Adrenal gland (tissue), 12 donors: Measurements from ENCODE around the gene APBA2. TPM values are rescaled to one million over a fixed set of nuclear protein-coding genes. Genes with fewer than 3 reads are reported as not detected.

Source experiments
- DNase-seq, 7 donors: peaks; one replicate each; pipeline ENCODE4 v3.0.0-alpha.2; 2019 to 2020
- H3K27ac ChIP-seq, 5 donors: fragments of 200-600 bp; sonication (generic) in 4 of 5; 1 replicate in 3 of 5; 2 replicates in 2 of 5; pipeline versions ENCODE4 v1.5.1 to v1.8.0; 2016 to 2020; ENCODE audit warnings: mild to moderate bottlenecking in 1 of 5
- H3K27me3 ChIP-seq: fragments of 200-600 bp; 2 replicates; pipeline ENCODE4 v1.8.0; 2021
- H3K36me3 ChIP-seq, 2 donors: fragments of 200-600 bp; replicated peaks in 1 of 2; 1 replicate in 1 of 2; 2 replicates in 1 of 2; pipeline versions ENCODE4 v1.5.1 to v1.8.0; 2018 to 2022
- H3K4me1 ChIP-seq, 2 donors: fragments of 200-600 bp; replicated peaks in 1 of 2; 1 replicate in 1 of 2; 2 replicates in 1 of 2; pipeline versions ENCODE4 v1.5.1 to v1.8.0; 2018 to 2021
- H3K4me3 ChIP-seq, 4 donors: fragments of 200-600 bp; sonication (generic) in 3 of 4; one replicate each; pipeline ENCODE4 v1.5.1; 2016 to 2018
- H3K9me3 ChIP-seq, 3 donors: fragments of 200-600 bp; sonication (generic) in 1 of 3; replicated peaks in 1 of 3; 1 replicate in 2 of 3; 2 replicates in 1 of 3; pipeline versions ENCODE4 v1.5.1 to v1.8.0; 2016 to 2021
- POLR2A ChIP-seq, 2 donors: fragments of 450-650 bp; IDR thresholded peaks; one replicate each; pipeline ENCODE4 v1.6.1; 2017; ENCODE audit warnings: antibody characterized with exemption in 2 of 2, mild to moderate bottlenecking in 2 of 2, moderate library complexity in 1 of 2
- WGBS, 4 donors: extraction: QIAGEN DNeasy Blood & Tissue Kit in 2 of 4; methylation state at CpG; one replicate each; pipeline versions ENCODE4 v1.1.5 to v1.1.7; 2013 to 2017; 5-methylcytosine and 5-hydroxymethylcytosine counted together
- intact Hi-C, 2 donors: fragments of 100-400 bp; cut with DNase I; formaldehyde crosslinking; loops; one replicate each; pipeline versions ENCODE4 v1.14.1 to v1.15.0; 2022 to 2023
- polyA plus RNA-seq, 3 donors: library from polyadenylated mRNA; stranded (reverse); fragments of 200-250 nt in 2 of 3; fragments of 350-450 nt in 1 of 3; fragmentation: Illumina TruSeq in 1 of 3; extraction: RNeasy Lipid Tissue Mini Kit (QIAGEN cat#74804) in 1 of 3; gene quantifications; one replicate each; pipeline ENCODE4 v1.2.3, GENCODE V29; 2013 to 2014
- total RNA-seq, 9 donors: library from RNA; depleted of rRNA in 4 of 9; stranded (reverse); fragments of >200 nt in 4 of 9; fragments of 120-200 nt in 1 of 9; fragmentation: NEBNext Ultra II Directional in 1 of 9; extraction: Animal tissue kit (Norgen Biotek cat#: 25700) in 1 of 9; gene quantifications; one replicate each; pipeline versions ENCODE4 v1.1.0 to v1.2.4, GENCODE V29; 2013 to 2023
- TF ChIP-seq, protein P1 (sequence below), 6 experiments: fragments of 450-650 bp in 4 of 6; fragments of 200-600 bp in 2 of 6; sonication (generic) in 1 of 6; IDR thresholded peaks; 1 replicate in 5 of 6; 2 replicates in 1 of 6; pipeline versions ENCODE4 v1.5.1 to v1.8.0; 2016 to 2021; ENCODE audit warnings: antibody characterized with exemption in 6 of 6, mild to moderate bottlenecking in 2 of 6, moderate library complexity in 1 of 6
- donor health status: healthy with polysubstance abuse.
- donor health status: Bipolar disorder and iron deficiency.
- donor health status: DM: yes; HTN: yes; CAD: no.
- donor health status: DM: no; HTN: no; CAD: no.
- donor health status: DM: no; HTN: no; CAD: no.
- donor health status: DM: yes; HTN: yes; CAD: no.

The APBA2 gene
- total and polyA plus RNA-seq, 12 donors: 2.1 to 13.2 (median 4.7) TPM

DNA sequence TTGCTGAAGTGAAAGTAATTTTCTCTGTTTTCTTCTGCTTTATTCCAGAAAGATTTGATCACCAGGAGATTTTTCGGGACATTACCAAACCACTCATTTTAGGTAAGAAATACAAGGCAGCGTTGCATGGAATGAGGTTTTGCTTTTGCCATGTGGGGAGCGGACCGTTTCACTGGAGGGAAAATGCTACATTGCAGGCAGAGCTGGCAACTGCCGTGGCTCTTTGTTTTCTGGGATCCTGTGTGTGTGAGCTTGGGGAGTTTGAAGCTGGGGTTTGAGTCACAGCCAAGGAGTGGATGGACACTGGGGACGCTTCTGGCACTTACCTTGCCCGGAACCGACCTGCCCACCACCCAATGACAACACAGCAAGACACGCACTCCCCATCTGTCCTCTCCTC lies 109.9 kb downstream of the APBA2 start:
- no peaks in the 10 kb centered on the region for H3K27me3 ChIP-seq
- no peaks in the 10 kb centered on the region for H3K9me3 ChIP-seq
- intact Hi-C loops: loop anchor here in 1 of 2 donors (10.0 kb wide), 1 partner anchor 121 kb away; no protein-coding TSS in a partner anchor
- DNase-seq: no peak
- WGBS, 4 donors: 89 to 93% (median 93%) methylated on average over 9 of the region's 9 CpGs
- no peaks in the 10 kb centered on the region for H3K36me3 ChIP-seq
- H3K4me3 ChIP-seq: no peak overlapping the region
- no peaks in the 10 kb centered on the region for H3K4me1 ChIP-seq
- no peak overlapping the region for H3K27ac ChIP-seq
- TF ChIP-seq POLR2A (IDR thresholded peaks at IDR 0.05): no peak
- TF ChIP-seq, protein P1, sequence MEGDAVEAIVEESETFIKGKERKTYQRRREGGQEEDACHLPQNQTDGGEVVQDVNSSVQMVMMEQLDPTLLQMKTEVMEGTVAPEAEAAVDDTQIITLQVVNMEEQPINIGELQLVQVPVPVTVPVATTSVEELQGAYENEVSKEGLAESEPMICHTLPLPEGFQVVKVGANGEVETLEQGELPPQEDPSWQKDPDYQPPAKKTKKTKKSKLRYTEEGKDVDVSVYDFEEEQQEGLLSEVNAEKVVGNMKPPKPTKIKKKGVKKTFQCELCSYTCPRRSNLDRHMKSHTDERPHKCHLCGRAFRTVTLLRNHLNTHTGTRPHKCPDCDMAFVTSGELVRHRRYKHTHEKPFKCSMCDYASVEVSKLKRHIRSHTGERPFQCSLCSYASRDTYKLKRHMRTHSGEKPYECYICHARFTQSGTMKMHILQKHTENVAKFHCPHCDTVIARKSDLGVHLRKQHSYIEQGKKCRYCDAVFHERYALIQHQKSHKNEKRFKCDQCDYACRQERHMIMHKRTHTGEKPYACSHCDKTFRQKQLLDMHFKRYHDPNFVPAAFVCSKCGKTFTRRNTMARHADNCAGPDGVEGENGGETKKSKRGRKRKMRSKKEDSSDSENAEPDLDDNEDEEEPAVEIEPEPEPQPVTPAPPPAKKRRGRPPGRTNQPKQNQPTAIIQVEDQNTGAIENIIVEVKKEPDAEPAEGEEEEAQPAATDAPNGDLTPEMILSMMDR (IDR thresholded peaks at IDR 0.05): no peak

DNA sequence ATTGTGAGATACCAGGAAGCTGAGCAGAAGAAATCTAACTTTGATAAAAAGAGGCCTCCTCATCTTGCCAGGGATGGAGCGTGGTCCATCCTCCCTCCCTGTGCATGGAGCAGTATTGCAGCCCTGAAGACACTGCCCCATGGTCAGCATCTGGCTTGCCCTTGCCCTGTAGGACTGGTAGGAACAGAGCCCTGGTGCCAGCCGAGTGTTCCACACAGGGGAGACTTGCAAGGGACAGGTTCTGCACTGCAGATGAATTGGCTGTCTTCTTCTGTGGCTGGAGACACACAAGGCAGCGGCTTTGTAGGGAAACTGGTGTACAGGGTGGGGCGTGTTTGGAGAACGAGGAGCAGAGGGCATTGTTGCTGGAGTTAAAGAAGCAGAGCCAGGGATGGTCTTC lies 110.5 kb downstream of the APBA2 start:
- no peaks in the 10 kb centered on the region for H3K9me3 ChIP-seq
- no peak overlapping the region for H3K27ac ChIP-seq
- H3K4me1 ChIP-seq: no peaks in the 10 kb centered on the region
- DNase-seq: no peak
- H3K36me3 ChIP-seq: no peaks in the 10 kb centered on the region
- H3K4me3 ChIP-seq: no peak overlapping the region
- no peaks in the 10 kb centered on the region for H3K27me3 ChIP-seq
- TF ChIP-seq POLR2A (IDR thresholded peaks at IDR 0.05): no peak
- TF ChIP-seq, protein P1 (IDR thresholded peaks at IDR 0.05): no peak
- intact Hi-C loops: loop anchor here in 1 of 2 donors (10.0 kb wide), 1 partner anchor 121 kb away; no protein-coding TSS in a partner anchor
- WGBS, 4 donors: 85 to 91% (median 88%) methylated on average over 5 of the region's 5 CpGs

DNA sequence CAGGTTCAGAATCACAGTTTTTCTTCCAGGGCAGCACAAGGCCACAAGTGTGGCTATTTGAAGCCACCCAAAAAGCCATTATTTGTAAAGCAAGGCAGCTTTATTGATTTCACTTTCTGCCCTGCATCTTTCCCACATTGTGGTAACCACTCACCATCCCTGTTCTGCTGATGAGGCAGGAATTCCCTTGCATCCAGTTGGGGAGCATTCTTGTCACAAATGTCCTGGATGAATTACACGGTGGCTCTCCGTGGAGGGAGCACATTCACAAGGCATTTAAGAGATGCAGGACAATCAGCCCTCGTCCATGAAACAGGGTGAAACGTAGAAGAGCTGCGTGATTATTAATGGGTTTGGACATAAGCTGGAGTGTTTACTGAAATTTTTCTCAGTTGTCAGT lies 111.2 kb downstream of the APBA2 start:
- TF ChIP-seq, protein P1 (IDR thresholded peaks at IDR 0.05): no peak
- TF ChIP-seq POLR2A (IDR thresholded peaks at IDR 0.05): no peak
- DNase-seq: no peak
- H3K4me3 ChIP-seq: no peak overlapping the region
- no peaks in the 10 kb centered on the region for H3K27me3 ChIP-seq
- 86 to 91% (median 91%) methylated on average over 5 of the region's 5 CpGs for WGBS, 4 donors
- H3K4me1 ChIP-seq: no peaks in the 10 kb centered on the region
- intact Hi-C loops: loop anchor here in 1 of 2 donors (10.0 kb wide), 1 partner anchor 122 kb away; no protein-coding TSS in a partner anchor
- H3K27ac ChIP-seq: no peak overlapping the region
- H3K36me3 ChIP-seq: no peaks in the 10 kb centered on the region
- H3K9me3 ChIP-seq: no peaks in the 10 kb centered on the region

DNA sequence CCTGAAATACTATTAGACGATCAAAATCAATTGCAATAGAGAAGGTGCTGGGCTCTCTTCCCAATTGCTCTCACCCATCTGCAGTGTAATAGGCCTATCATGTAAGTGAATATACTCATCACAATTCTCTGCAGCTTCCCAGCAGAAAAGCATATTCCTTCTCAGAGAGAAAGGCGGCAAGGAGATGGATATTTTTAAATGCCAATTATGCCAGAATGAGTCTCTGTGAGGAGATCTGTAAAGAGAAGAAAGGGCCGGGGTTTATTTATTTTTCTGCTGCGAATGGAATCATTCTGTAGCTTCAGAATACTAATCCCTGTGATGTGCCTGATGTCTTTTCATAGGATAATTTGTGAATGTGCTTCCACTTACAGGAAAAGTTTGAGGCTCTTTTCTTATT lies 112.0 kb downstream of the APBA2 start:
- Histone ChIP-seq H3K27ac (no peak overlapping the region), H3K27me3 (no peaks in the 10 kb centered on the region), H3K4me3 (no peak overlapping the region), H3K36me3 (no peaks in the 10 kb centered on the region), H3K4me1 (no peaks in the 10 kb centered on the region), H3K9me3 (no peaks in the 10 kb centered on the region)
- intact Hi-C loops: loop anchor here in 1 of 2 donors (10.0 kb wide), 1 partner anchor 123 kb away; no protein-coding TSS in a partner anchor
- TF ChIP-seq, protein P1 (IDR thresholded peaks at IDR 0.05): no peak
- TF ChIP-seq POLR2A (IDR thresholded peaks at IDR 0.05): no peak
- 85 to 95% (median 89%) methylated on average over 4 of the region's 4 CpGs for WGBS, 4 donors
- no peak for DNase-seq
